HUES64 (cell line): ENCODE measurements around the gene MX2.
A peak's percentile ranks its signal among the peaks of the same experiment; 100 is the strongest.

Experiments used
- H3K27ac ChIP-seq: 2 replicates; pipeline ENCODE4 v1.7.0; 2013; ENCODE audit warnings: low read depth, low read length, inconsistent platforms
- H3K27me3 ChIP-seq: 2 replicates; pipeline ENCODE4 v1.6.1; 2013; ENCODE audit warnings: mild to moderate bottlenecking, low read length; ENCODE audit not compliant: insufficient read depth
- H3K36me3 ChIP-seq: 2 replicates; pipeline ENCODE4 v1.6.1; 2013; ENCODE audit warnings: mild to moderate bottlenecking, low read length; ENCODE audit not compliant: insufficient read depth
- H3K4me1 ChIP-seq: 2 replicates; pipeline ENCODE4 v1.6.1; 2013; ENCODE audit warnings: mild to moderate bottlenecking, low read length, moderate library complexity; ENCODE audit not compliant: insufficient read depth
- H3K4me3 ChIP-seq: 2 replicates; pipeline ENCODE4 v1.5.1; 2013; ENCODE audit warnings: mild to moderate bottlenecking, low read length, moderate library complexity
- H3K9ac ChIP-seq: 2 replicates; pipeline ENCODE4 v1.6.1; 2013; ENCODE audit warnings: mild to moderate bottlenecking, low read depth, low read length
- H3K9me3 ChIP-seq: 2 replicates; pipeline ENCODE4 v1.6.1; 2013; ENCODE audit warnings: low read depth, low read length; ENCODE audit not compliant: insufficient read depth
- WGBS: fragments of 150-250, 120-280 bp; methylation state at CpG from one replicate; pipeline ENCODE4 v1.1.7; 2013; ENCODE audit warnings: missing lambda C conversion rate; 5-methylcytosine and 5-hydroxymethylcytosine counted together

Gene MX2

GRCh38 chr21:41444703-41445464, 83.1 kb downstream of the MX2 start:
- Histone ChIP-seq H3K27me3 (no peaks in the 10 kb centered on the region), H3K9me3 (no peaks in the 10 kb centered on the region), H3K4me1 (no peaks in the 10 kb centered on the region), H3K4me3 (no peak overlapping the region), H3K9ac (no peak overlapping the region), H3K36me3 (no peaks in the 10 kb centered on the region), H3K27ac (no peak overlapping the region)
- whole genome bisulfite sequencing: 93% methylated on average over 13 of the region's 13 CpGs

- H3K36me3 ChIP-seq: no peaks in the 10 kb centered on the region
- 91% methylated on average over 7 of the region's 7 CpGs for WGBS
- H3K4me1 ChIP-seq: no peaks in the 10 kb centered on the region
- H3K4me3 ChIP-seq: no peak overlapping the region
- H3K27ac ChIP-seq: no peak overlapping the region
- no peak overlapping the region for H3K9ac ChIP-seq
- H3K9me3 ChIP-seq: no peaks in the 10 kb centered on the region
- H3K27me3 ChIP-seq: no peaks in the 10 kb centered on the region
These were observed 83.6 kb downstream of the MX2 start for GRCh38 chr21:41445465-41445862.

GRCh38 chr21:41446586-41446985, 84.8 kb downstream of the MX2 start:
- WGBS: 96% methylated on average over 4 of the region's 4 CpGs
- no peaks in the 10 kb centered on the region for H3K9me3 ChIP-seq
- no peak overlapping the region for H3K9ac ChIP-seq
- no peak overlapping the region for H3K27ac ChIP-seq
- H3K4me3 ChIP-seq: no peak overlapping the region
- H3K4me1 ChIP-seq: no peaks in the 10 kb centered on the region
- no peaks in the 10 kb centered on the region for H3K27me3 ChIP-seq
- H3K36me3 ChIP-seq: no peaks in the 10 kb centered on the region

GRCh38 chr21:41447356-41447755, 85.5 kb downstream of the MX2 start:
- no peaks in the 10 kb centered on the region for H3K36me3 ChIP-seq
- H3K9me3 ChIP-seq: no peaks in the 10 kb centered on the region
- no peaks in the 10 kb centered on the region for H3K27me3 ChIP-seq
- no peaks in the 10 kb centered on the region for H3K4me1 ChIP-seq
- no peak overlapping the region for H3K9ac ChIP-seq
- H3K4me3 ChIP-seq: no peak overlapping the region
- no peak overlapping the region for H3K27ac ChIP-seq
- WGBS: 97% methylated on average over 3 of the region's 3 CpGs

GRCh38 chr21:41449613-41450012, 87.8 kb downstream of the MX2 start:
- H3K4me1 ChIP-seq: peaks cover 8% of the 10 kb centered on the region; the same call in 1 of the 2 replicates
- no peak overlapping the region for H3K27ac ChIP-seq
- WGBS: 71% methylated on average over 4 of the region's 5 CpGs
- no peaks in the 10 kb centered on the region for H3K27me3 ChIP-seq
- no peak overlapping the region for H3K9ac ChIP-seq
- no peaks in the 10 kb centered on the region for H3K9me3 ChIP-seq
- H3K4me3 ChIP-seq: no peak overlapping the region
- no peaks in the 10 kb centered on the region for H3K36me3 ChIP-seq

GRCh38 chr21:41451753-41452676, 90.2 kb downstream of the MX2 start:
- no peak overlapping the region for H3K4me3 ChIP-seq
- no peaks in the 10 kb centered on the region for H3K27me3 ChIP-seq
- H3K9ac ChIP-seq: no peak overlapping the region
- H3K9me3 ChIP-seq: no peaks in the 10 kb centered on the region
- no peak overlapping the region for H3K27ac ChIP-seq
- WGBS: 89% methylated on average over 16 of the region's 16 CpGs
- H3K36me3 ChIP-seq: no peaks in the 10 kb centered on the region
- H3K4me1 ChIP-seq: peaks cover 9% of the 10 kb centered on the region; the same call in 1 of the 2 replicates

- no peaks in the 10 kb centered on the region for H3K9me3 ChIP-seq
- H3K4me3 ChIP-seq: no peak overlapping the region
- H3K36me3 ChIP-seq: no peaks in the 10 kb centered on the region
- WGBS: 97% methylated on average over 3 of the region's 3 CpGs
- H3K4me1 ChIP-seq: peaks cover 9% of the 10 kb centered on the region; the same call in 1 of the 2 replicates
- no peak overlapping the region for H3K27ac ChIP-seq
- no peak overlapping the region for H3K9ac ChIP-seq
- no peaks in the 10 kb centered on the region for H3K27me3 ChIP-seq
These were observed 91.4 kb downstream of the MX2 start for GRCh38 chr21:41453198-41453597.

- Histone ChIP-seq H3K9ac (no peak overlapping the region), H3K4me3 (no peak overlapping the region), H3K4me1 (peaks cover 9% of the 10 kb centered on the region; the same call in 1 of the 2 replicates), H3K27ac (0 out of 2 replicates have a peak overlapping the region, but pooled peaks have one; percentile 13), H3K36me3 (no peaks in the 10 kb centered on the region), H3K27me3 (no peaks in the 10 kb centered on the region), H3K9me3 (no peaks in the 10 kb centered on the region)
- WGBS: 30% methylated on average over 2 of the region's 3 CpGs
These were observed 91.9 kb downstream of the MX2 start for GRCh38 chr21:41453761-41454160.

- Histone ChIP-seq H3K27ac (no peak overlapping the region), H3K9ac (no peak overlapping the region), H3K9me3 (0 out of 2 replicates have a peak, but pooled peaks cover 3% of the 10 kb centered on the region), H3K4me3 (no peak overlapping the region), H3K4me1 (peaks cover 14% of the 10 kb centered on the region; the same call in 1 of the 2 replicates), H3K36me3 (no peaks in the 10 kb centered on the region), H3K27me3 (no peaks in the 10 kb centered on the region)
- WGBS: 95% methylated on average over 6 of the region's 6 CpGs
These were observed 96.3 kb downstream of the MX2 start for GRCh38 chr21:41458121-41458520.

- Histone ChIP-seq H3K27me3 (no peaks in the 10 kb centered on the region), H3K36me3 (no peaks in the 10 kb centered on the region), H3K9me3 (0 out of 2 replicates have a peak, but pooled peaks cover 4% of the 10 kb centered on the region), H3K4me3 (no peak overlapping the region), H3K4me1 (peaks cover 11% of the 10 kb centered on the region; the same call in 1 of the 2 replicates), H3K9ac (no peak overlapping the region), H3K27ac (no peak overlapping the region)
- WGBS: 95% methylated on average over 22 of the region's 22 CpGs
These were observed 96.7 kb downstream of the MX2 start for GRCh38 chr21:41458559-41458958.
